GM21381 (cell line): ENCODE measurements around the gene GRM8.

Source experiments
- ATAC-seq: cut with Tn5 transposase; IDR thresholded peaks from one replicate; pipeline ENCODE4 v1.9.1; 2021; ENCODE audit warnings: mild to moderate bottlenecking, moderate library complexity; ENCODE audit not compliant: unreplicated experiment

Gene GRM8

DNA sequence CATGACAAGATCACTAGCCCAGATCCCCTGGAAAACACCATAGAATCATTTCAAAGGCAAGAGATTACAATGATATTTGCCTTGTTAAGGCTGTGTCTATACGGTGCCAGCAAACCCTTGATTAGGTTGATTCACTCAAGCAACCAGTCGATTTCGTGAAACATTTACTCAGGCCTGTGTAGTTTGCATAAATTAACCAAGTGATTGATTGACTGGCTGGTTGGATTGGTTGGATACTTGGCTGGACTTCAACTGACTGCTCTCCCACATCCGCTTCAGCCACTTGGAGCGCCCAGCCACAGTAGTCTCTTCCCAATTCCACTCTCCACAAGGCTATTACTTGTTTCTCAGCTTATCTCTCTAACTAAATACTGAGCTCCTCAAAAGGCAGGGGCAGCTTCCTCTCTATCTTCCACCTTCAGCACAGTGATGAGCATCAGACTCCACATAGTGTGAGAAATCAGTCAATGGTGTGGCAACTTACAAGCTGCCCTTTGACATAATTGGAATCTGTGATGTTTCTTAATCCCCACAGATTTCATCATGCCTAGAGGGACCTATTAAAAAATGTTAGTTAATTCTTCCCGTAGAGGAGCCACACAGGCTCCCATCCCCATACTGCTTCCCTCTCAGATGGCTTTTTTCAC lies 217.4 kb downstream of the GRM8 start:
- ATAC-seq, result no peak

DNA sequence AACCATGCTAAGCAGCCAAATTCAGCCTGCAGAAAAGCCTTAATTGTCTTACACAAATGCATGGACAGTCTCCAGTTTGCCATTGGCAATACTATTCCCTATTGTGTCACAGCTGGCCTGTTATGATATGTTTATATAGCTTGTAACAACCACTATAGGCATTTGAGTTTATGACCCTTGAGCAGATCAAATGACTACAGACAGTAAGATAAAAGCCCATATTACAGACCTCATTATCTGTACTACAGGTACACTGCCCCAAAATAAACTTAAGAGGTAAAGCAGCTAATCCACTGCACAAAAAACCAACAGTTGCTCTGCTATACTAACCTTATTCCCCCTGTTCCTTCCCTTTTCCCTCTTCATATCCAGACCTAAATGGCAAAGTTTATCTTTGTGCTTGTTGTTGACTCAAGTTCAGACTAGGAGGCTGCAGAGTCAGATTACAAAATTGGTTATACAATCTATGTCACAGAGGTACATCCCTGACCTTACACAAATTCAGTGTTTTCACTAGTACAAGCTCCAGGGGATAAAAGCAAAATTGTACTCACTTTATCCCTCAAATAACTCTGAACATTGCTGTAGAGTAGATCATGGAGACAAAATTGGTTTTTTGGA lies 218.4 kb downstream of the GRM8 start:
- no peak for ATAC-seq

DNA sequence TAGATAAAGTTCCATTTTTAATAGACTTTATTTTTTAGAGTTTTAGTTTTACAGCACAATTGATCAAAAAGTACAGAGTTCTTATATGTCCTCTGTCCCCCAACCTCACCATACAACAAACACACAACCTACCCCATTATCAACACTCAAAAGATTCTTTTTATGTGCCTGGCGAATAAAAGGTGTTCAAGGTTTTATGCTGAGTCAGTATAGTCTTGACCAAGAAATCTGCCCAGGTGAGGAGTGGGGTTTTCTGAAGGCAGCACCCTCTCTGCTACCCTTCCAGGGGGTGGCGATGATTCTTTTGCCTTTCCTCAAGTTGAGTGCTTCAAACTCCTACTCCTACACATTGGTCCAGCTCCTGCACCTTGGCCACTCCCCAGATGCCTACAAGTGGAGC lies 222.9 kb downstream of the GRM8 start:
- ATAC-seq, result no peak

DNA sequence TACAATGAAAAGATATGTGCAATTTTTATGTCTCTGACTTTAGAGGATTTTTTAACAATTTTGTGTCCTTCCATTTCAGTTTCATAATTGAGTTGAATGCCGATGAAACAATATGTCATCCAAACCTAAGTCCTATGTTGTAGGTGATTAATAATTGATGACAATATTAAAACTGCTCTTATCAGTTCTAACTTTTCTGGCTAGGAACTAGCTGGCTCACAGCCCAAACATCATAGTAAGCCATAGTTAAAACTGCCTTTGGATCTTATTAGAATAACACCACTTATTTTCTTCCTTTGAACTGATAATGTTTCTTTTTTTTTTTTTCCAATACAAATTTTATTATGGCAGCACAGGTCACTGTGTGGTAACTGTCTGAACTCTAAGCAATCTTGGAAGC lies 230.9 kb downstream of the GRM8 start:
- ATAC-seq, result no peak

DNA sequence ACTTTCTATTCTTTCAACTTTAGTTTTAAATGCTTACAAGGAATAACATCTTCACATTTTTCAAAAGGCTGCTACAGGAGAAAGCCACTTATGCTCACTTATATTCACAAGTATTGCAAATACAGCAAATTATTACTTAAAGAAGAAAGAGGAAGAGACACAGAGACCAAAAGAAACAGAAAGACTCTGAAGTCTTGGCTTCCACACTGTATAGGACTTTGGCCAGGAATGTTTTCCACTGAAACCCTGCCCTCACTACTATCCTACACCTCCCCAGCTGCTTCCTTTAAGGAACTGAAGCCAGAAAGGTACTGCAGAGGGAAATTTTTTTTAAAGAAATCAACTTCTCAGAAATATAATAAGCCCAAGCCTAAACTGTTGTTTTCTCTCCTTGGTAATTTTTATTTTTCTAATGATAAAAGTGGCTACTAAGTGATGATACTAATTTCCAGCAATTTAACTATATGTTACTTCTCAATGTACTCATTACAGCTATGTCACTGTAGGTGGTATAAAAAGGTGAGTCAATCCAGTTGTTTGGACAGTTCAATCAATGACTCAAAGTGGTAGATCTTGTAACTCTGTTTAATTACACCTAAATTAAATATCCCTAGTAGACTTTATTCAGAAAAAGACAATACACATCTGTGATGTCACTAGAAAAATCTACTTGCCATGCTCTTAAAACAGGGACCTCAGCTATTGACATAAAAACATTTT lies 231.6 kb downstream of the GRM8 start:
- ATAC-seq, result no peak

DNA sequence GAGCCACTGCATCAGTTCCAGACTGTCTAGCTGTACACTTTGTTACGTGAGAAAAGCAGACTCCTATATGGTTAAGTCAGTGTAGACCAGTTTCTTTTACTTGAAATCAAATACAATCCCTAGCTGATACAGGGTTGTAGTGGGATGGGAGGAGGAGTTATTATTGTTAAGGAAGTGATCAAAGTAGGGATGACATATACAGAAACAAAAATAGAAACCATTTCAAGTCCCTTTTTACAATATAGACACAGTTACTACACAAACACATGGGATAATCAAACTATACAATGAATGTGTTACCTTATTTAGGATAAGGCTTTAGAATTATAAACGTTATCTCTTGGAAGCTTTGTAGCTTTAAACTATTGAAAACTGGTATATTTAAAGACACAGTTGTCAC lies 233.9 kb downstream of the GRM8 start:
- no peak for ATAC-seq

DNA sequence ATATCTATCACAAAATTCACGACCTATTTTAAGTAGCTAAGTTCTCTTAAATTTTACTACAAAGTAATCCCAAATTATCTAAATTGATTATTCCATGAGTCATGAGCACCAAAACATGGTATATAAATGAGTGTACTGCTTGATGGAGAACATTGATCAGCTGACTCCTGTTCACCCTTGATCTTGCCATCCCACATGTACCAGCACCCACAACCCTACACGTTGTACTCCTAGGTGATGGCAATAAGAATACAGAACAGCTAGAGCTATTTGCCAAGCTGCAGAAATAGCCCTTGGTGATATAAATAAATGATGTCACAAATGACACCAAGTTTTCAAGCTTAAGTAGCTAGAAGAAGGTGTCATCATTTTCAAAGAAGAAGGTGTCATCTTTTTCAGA lies 235.5 kb downstream of the GRM8 start:
- no peak for ATAC-seq

GRCh38 chr7:127000725-127001124 lies 252.0 kb downstream of the GRM8 start:
- ATAC-seq, result no peak

DNA sequence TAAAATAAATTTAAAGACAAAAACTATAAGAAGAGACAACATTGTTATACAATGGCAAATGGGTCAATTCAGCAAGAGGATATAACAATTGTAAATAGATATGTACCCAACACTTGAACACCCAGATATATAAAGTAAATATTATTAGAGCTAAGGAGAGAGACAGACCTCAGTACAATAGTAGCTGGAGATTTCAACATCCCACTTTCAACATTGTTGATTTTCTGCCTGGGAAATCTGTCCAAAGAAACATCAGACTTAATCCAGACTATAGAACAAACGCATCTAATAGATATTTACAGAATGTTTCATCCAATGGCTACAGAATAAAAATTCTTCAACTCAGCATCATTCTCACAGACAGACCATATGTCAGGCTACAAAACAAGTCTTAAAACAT lies 256.1 kb downstream of the GRM8 start:
- no peak for ATAC-seq

- no peak for ATAC-seq
Measured at GRCh38 chr7:126993626-126994213, 259.0 kb downstream of the GRM8 start.

DNA sequence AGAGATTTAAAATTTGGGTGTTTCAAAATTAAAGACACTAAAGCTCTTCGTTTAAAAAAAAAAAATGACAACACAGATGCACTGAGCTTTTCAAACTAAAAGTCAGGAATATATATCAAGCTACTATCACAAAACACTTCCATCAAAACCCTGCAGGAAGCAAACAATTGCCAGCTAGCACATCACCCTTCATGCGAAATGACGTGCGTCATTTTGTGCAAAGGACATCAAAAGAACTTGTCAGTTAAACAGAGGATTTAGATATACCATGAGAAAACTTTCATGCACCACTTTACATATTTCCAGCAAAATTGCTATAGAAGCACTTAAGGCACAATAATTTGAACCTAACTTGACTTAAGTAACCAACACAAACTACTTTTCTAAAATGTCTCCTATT lies 264.7 kb downstream of the GRM8 start:
- no peak for ATAC-seq

GRCh38 chr7:126979722-126980121 lies 273.0 kb downstream of the GRM8 start:
- no peak for ATAC-seq

GRCh38 chr7:126978865-126979264 lies 273.9 kb downstream of the GRM8 start:
- no peak for ATAC-seq

DNA sequence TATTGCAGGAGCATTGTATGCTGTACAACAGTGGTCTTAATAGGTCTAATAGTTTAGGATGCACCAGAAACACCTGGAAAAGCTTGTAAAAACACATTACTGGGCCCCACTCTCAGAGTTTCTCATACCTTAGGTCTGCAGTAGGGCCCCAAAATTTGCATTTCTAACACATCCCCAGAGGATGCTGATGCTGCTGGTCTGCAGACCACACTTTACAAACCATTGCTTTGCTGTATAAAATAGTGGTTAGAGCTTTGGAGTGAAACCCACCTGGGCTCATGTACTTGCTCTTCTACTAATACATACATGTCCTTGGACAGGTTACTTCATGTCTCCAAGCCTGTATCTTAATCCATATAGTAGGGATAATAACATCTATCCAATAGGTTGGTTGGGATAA lies 279.7 kb downstream of the GRM8 start:
- ATAC-seq, result no peak

DNA sequence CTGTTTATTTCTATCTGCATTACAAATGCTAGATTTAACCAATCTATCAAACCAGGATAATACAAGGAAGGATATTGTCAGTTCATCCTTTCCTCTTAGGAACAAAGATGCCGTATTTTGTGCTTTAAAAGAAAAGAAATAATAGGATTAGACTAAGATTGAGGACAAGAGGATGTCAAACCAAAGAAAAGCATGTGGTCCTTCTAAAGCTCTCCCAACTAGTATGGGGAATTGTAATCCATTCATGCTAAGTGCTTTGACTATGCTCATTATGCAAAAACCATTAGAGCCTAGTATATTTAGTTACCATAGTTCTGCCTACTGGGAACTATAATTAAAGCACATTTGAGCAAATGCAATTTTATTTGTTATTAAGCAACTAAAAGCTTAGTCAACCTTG lies 280.2 kb downstream of the GRM8 start:
- no peak for ATAC-seq

GRCh38 chr7:126959649-126960048 lies 293.1 kb downstream of the GRM8 start:
- ATAC-seq, result no peak

DNA sequence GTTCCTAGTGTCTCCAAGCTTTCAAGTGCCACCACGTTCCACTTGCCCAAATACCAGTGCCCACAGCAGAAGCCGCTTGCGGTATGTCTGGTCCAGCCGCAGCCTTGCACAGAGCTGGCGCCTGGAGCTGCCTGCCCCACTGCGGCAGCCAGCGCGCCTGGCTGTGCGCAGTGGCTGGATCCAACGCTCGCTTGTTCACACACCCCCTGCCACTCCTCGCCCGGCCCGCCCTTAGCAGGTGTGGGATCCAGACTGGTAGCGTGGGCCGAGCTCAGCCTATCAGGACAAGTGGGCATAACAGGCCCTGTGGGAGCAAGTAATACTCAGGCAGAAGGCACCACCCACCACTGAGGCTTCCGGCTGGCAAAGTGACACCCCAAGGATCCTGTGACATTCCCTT lies 294.4 kb downstream of the GRM8 start:
- ATAC-seq, result no peak

- ATAC-seq, result no peak
Measured at GRCh38 chr7:126957443-126957842, 295.3 kb downstream of the GRM8 start.

DNA sequence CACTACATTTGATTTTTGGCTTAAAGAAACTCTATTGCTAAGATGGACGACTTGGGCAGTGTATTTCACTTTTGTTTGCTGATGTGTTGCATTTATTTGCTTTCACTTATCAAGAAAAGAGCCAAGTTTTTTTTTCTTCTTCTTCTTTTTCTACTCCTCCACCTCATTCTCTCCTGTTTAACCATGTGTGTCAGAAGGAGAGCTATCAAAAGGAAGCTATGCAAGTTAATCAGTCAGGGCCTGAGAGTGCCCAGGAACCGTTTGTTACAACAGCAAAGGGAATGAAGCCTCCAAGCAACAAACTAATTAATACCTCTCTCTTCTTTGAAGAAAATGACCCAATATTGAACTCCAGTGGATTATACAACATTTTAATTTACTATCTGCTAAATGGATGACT lies 299.3 kb downstream of the GRM8 start:
- no peak for ATAC-seq

- peak; percentile 77 for ATAC-seq
Measured at GRCh38 chr7:126948664-126949063, 304.1 kb downstream of the GRM8 start.

DNA sequence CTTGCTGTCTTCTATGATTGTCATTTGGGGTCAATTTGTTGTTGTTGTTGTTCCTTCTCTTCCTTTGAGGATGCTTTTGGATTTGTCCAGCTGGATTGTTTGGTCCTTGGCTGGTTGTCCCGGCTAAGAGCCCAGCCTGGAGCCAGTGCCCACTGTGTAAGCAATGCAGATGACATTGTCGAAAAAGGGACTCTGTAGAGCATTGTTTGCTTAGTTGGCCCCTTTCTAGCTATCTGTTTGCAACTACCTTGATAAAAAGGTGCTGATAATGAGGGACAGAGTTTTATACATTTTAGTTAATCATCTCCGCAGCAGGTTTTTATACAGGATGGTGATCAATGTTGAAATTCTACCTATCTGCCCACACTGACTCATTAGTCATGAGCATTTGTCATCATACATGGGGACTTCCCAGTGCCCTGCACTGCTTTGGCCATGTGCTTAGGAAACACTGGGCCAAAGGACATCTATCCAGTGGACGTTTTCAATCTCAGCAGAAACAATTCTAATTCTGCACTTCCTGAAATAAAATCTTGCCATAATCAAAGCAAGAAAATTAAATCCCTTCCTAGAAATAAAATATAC lies 311.9 kb downstream of the GRM8 start:
- ATAC-seq, result no peak

DNA sequence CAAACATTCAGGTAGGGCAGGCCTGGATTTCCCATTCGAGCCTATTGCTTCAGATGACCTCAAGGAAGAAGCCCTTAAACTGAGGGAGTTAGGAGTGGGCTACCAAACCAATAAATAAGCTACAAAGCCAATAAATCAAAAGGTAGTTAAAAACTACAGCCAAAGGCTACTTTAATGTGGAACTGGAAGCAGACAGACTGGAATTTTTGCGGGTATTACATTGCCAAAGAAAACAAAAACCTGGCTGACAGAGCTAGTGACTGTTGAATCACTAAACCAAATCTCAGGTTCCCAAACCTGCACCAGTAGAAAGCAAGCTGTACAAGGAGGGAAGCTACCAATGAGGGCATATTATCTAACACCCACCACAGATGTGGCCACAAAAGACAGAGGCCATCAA lies 315.6 kb downstream of the GRM8 start:
- no peak for ATAC-seq
